Measurements from ENCODE around the gene SLF1. TPM values are rescaled to one million over a fixed set of nuclear protein-coding genes. Genes with fewer than 3 reads are reported as not detected.
A peak's percentile ranks its signal among the peaks of the same experiment; 100 is the strongest.

Gene SLF1
- total RNA-seq, 1 donor from 2014 or later = 7.4 TPM

DNA sequence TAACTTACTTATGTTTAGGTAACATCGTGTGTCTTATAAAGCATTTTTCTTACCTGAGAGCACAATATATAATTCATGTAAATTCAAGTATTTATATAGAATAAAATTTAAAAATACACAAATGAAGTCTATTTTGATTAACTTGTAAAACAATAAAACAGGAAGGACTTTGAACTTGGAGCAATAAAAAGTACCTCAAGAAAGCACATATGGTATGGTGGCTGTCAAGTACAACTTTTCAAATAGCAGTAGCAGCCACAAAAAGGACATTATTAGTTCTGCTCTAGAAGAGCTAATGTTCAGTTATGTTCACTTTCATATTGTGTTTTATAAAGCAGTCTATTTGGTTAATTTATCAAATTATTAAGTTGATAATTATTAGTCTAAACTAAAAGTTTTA lies 31.4 kb downstream of the SLF1 start:
- ATAC-seq = no peak
- intact Hi-C loops (cut with DNase I) = no loop called here
- no peak for DNase-seq (ENCODE audit: missing footprints)

DNA sequence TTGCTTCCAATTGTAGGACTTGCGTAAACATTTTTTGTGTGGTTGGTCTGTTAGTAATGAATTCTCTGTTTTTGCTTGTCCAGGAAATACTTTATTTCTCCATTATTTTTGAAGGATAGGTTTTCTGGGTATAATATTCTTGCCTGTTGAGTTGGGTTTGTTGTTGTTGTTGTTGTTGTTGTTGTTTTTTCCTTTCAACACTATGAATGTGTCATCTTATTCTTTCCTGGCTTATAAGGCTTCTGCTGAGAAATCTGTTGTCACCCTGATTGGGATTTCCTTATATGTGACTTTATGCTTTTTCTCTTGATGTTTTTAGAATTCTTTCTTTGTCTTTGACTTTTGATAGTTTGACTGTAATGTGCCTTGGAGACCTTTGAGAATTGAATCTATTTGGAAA lies 39.8 kb downstream of the SLF1 start:
- intact Hi-C loops (cut with DNase I) = no loop called here
- DNase-seq (ENCODE audit: missing footprints) (no peak), ATAC-seq (no peak)

DNA sequence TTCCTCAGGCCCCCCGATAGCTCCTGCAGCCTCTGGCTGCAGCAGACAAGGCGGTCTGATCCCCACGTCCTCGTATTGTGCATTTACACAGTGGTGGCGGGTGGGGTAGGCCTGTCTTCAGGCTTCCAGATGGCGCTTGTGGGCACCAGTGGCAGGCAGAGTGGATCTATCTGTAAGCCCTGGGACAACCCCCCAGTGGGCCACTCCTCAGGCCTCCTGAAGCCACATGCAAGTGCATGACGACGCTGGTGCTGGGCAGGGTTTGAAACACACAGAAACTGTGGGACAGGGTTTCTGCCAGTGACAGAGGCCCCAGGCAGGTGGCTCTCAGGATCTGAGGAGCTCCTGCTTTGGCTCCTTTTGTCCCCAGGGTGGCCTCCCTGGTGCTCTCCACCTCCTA lies 42.0 kb downstream of the SLF1 start:
- no peak for ATAC-seq
- no peak for DNase-seq (ENCODE audit: missing footprints)
- intact Hi-C loops (cut with DNase I) = no loop called here

DNA sequence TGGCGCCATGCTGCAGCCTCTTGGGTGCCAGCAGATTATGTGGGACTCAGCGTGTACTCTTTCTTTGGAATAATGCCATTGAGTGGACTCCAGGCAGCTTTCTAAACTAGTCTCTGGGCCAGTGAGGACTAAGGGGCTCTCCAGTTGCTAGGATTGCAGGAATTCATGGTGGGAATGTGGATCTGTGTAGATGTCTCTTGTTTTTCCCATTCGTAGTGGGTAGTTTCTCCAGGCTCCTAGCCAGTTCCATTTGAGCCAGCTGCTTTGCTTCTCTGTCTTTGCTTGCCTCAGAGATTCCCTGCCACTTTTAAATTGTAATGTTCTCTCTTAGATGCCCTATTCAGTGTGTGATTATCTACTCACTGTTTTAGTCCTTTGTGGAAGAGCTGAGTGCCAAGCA lies 42.6 kb downstream of the SLF1 start:
- no peak for ATAC-seq

DNA sequence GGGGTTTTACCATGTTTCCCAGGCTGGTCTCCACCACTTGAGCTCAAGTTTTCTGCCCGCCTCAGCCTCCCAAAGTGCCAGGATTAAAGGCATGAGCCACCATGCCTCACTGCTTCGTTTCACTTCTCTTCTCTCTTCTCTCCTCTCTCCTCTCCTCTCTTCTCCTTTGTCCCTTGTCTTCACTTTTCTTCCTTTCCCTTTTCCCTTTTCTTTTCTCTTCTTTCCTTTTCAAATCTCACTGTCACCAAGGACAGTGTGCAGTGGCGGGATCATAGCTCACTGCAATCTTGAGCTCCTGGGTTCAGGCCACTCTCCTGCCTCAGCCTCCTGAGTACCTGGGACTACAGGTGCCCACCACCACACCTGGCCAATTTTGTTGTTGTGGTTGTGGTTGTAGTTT lies 49.5 kb downstream of the SLF1 start:
- DNase-seq (ENCODE audit: missing footprints) (no peak), ATAC-seq (no peak)
- intact Hi-C loops (cut with DNase I) = no loop called here

More for the DNA sequence above, 42.6 kb downstream of the SLF1 start:
- intact Hi-C loops (cut with DNase I) = no loop called here
- no peak for DNase-seq (ENCODE audit: missing footprints)

DNA sequence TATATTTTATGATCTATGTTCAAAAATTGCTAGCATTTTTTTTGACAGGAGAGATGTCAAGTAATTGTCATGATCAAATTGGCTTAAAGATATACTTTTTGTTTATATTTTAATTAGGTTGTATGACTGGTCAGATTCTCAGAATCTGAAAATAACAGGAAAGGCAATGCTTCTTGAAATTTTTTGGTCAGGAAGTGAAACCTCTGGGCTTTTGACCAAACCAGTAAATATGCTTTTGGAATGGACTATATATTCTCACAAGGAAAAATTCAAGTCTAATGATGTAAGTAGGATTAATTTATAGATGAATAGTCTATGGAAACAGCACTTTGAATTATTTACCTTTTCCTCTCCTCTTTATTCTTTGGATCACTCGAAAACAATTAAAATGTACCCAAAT lies 52.3 kb downstream of the SLF1 start:
- DNase-seq (ENCODE audit: missing footprints) (no peak), ATAC-seq (no peak)
- intact Hi-C loops (cut with DNase I) = no loop called here

DNA sequence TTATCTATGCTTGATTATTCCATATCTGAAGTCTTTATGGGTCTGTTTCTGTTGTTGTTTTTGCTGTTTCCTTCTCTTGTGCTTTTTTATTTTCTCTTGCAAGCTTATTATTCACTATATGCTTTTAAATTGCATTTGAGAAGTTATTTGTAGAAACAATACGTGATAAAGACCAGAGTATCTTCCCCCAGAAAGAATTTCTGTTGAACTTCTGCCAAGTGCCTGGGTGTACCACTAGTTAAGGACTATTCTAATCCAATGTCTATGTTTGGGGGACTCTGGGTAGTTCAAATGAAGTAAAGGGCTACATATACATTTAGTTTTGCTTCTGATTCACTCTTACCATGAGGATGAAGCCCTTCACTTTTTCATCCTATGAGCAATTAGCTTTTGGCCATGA lies 54.3 kb downstream of the SLF1 start:
- DNase-seq (ENCODE audit: missing footprints) (no peak), ATAC-seq (no peak)
- intact Hi-C loops (cut with DNase I) = no loop called here

DNA sequence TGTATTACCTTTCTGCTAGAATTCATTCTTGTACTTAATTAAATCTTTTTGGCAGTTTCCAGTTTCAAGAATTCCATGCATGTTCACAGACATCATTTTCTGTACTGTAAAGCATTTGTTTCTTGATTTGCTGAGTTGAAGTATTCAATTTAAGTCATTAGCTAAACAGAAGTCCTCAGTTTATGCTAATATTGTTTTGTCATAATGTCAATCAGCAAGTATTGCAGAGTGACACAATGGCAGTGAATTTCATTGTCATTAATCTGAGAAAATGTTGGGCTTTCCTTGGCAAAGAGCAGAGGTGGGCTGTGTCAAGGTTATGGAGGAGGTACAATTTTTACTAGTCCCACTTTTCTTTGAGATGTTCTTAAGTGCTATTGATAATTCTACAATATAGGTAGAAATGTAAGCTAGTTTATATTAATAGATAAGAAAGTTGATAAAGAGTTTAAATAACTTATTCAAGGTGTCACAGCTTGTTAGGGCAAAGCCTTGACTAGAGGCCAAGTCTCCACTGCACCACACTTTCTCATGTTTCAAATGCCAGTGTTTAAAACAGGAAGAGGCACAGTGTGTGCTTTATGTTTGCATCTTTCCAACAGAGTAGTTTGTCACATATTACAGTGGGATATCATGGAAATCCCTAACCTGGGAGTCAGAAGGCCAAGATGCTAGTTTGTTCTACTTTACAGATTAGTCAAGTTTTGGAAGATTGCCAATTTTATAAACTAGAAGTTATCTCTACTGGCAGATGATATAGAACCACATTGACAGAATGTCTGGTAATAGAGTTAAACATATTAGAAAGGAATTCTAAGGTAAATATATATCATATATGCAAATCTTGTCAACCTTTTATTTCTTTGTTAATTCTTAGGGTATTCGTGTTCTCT lies 56.3 kb downstream of the SLF1 start:
- ATAC-seq = no peak
- no peak for DNase-seq (ENCODE audit: missing footprints)
- intact Hi-C loops (cut with DNase I) = no loop called here

DNA sequence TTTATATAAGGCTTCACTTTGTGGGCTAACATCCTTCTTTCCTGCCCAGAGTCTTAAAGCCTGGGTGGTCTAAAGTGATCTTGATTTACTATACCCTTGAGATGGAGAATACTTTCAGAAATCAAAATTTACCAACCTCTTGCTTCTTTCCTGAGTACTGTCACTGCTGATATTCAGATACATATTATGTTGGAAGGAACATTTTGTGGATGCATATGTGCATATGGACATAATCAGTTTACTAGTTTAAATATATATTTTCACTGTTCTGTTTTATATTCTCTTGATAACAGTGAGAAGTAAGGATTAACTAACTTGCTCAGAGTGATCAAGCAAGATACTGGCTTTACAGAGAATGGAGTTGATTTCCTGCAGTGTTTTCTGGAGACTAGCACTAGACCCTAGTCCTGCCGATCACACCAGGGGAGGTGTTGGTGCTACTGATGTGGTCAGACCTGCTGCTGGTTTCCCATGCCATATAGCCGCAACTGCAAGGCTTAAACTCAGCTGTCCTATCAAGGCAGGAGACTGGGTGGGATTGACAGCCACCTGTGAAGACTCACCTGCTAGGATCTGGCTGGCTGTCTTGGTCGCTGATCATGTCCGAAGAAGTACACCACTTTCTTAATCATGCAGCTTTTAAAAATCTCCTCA lies 57.6 kb downstream of the SLF1 start:
- no peak for ATAC-seq
- peak; percentile 2 for DNase-seq (ENCODE audit: missing footprints)
- intact Hi-C loops (cut with DNase I) = no loop called here

DNA sequence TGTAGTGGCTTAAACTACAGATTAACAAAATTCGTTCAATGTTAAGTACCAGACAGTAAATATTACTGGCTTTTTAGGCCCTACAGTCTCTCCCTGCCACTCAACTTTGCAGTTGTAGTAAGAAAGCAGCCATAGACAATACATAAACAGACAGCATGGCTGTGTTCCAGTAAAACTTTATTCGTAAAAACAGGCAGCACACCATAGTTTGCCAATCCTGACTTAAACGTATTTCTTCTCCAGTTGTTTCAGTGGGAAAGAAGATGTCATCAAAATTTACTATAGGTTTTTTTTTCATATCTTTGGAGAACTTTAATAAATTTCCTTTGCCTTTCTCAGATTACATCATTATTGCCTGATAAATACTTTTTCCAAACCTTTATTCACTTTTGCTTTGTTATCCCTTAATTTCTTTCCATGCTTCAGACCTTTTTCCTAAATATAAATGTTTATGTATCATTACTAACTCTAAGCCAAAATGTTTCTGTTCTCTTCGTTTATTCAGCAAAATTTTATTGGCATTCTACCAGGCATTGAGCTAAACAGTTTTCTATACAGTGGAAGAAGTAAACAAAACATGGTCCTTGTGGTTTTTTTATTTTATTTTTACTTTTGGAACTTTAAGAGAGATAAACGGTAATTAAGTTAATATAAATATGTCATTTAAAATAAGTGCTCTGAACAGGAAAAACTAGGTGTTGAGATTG lies 64.5 kb downstream of the SLF1 start:
- no peak for ATAC-seq
- intact Hi-C loops (cut with DNase I) = no loop called here
- DNase-seq (ENCODE audit: missing footprints) = no peak

DNA sequence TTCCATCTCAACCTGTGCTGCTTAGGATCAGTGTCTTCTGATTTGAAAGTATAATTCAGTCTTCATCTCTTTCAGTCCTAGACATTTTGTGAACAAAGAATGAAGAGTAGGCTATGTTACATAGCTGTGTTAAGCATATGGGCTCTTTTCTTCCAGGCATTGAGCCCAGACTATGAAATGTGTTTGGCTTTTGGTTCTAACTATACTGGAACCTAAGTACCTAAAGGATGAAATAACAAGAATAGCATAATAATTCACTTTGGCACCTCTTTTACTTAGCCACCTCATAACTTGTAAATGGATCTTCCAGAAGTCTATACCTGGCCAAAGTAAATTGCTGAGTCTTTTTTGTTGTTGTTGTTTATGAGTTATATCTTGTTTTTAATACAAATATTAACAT lies 71.4 kb downstream of the SLF1 start:
- intact Hi-C loops (cut with DNase I) = loop anchor here (5.0 kb wide), 1 partner anchor 163 kb away; no protein-coding TSS in a partner anchor
- ATAC-seq (no peak), DNase-seq (ENCODE audit: missing footprints) (no peak)

DNA sequence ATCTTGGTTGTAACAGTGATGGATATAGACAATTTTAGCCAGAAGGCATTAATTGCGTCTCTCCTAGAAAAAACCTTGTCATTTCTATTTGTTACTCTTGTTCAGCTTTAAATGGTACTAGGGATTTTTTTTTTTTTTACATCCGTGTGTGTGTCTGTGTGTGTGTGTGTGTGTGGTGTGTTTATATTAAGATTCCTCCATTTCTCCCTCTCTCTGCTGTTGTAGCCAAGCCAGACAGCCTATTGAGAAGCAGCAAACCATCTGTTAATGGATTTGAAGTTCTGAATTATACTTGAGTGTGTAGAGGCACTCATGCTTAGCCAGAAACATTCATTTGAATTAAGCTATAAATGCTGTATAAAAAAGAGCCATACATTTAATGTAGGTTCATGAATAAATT lies 72.3 kb downstream of the SLF1 start:
- ATAC-seq (no peak), DNase-seq (ENCODE audit: missing footprints) (no peak)
- intact Hi-C loops (cut with DNase I) = loop anchor here (5.0 kb wide), 1 partner anchor 163 kb away; no protein-coding TSS in a partner anchor

DNA sequence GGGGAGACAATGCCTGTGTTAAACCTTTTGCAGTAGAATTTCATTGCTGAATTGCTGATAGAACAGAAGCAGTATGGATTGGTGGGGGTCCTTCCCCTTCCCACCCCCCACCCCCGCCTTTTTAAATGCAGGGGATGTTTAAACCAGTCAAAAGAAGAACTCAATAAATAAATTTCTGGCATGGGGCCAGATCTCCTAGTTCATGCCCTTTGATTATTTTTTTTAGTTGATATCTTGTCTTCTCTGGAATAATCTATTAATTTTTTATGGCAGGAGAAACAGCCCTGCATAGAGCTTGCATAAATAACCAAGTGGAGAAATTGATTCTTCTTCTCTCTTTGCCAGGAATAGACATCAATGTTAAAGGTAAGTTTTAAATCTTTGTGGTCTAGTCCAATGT lies 72.8 kb downstream of the SLF1 start:
- intact Hi-C loops (cut with DNase I) = loop anchor here (5.0 kb wide), 1 partner anchor 164 kb away; no protein-coding TSS in a partner anchor

DNA sequence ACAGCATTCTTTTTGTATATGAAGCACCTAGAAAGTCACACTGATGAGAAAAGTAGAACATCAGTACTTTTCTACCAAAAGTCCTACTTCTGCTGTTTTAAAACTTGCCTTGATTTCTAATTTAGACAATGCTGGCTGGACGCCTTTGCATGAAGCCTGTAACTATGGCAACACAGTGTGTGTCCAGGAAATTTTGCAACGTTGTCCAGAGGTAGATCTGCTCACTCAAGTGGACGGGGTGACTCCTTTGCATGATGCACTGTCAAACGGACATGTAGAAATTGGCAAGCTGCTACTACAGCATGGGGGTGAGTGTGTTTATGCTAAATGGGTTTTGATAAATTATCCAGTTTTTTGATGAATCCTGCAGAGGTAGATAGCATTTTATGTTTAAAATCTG lies 73.5 kb downstream of the SLF1 start:
- ATAC-seq (no peak), DNase-seq (ENCODE audit: missing footprints) (no peak)
- intact Hi-C loops (cut with DNase I) = loop anchor here (5.0 kb wide), 1 partner anchor 165 kb away; no protein-coding TSS in a partner anchor

More for the DNA sequence above, 72.8 kb downstream of the SLF1 start:
- DNase-seq (ENCODE audit: missing footprints) = no peak
- ATAC-seq = no peak

DNA sequence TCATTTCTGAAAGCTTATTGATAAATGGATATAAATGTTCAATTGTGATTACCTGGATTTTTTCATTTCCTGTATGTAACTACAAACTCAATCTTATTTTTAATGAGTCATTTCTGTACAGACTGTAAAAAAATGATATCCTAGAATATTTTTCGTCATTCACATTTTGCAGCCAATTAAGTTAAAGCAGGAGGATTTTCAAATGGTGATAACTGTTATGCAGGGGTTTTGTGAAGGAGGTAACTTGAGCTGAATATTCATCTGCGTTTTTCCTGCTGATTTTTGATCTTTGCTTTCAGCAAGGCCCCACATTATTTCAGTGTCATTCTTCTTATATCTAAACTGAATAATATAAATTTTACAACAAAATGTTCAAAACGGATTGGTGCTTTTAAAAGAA lies 74.1 kb downstream of the SLF1 start:
- DNase-seq (ENCODE audit: missing footprints) (no peak), ATAC-seq (no peak)
- intact Hi-C loops (cut with DNase I) = loop anchor here (5.0 kb wide), 1 partner anchor 165 kb away; no protein-coding TSS in a partner anchor

DNA sequence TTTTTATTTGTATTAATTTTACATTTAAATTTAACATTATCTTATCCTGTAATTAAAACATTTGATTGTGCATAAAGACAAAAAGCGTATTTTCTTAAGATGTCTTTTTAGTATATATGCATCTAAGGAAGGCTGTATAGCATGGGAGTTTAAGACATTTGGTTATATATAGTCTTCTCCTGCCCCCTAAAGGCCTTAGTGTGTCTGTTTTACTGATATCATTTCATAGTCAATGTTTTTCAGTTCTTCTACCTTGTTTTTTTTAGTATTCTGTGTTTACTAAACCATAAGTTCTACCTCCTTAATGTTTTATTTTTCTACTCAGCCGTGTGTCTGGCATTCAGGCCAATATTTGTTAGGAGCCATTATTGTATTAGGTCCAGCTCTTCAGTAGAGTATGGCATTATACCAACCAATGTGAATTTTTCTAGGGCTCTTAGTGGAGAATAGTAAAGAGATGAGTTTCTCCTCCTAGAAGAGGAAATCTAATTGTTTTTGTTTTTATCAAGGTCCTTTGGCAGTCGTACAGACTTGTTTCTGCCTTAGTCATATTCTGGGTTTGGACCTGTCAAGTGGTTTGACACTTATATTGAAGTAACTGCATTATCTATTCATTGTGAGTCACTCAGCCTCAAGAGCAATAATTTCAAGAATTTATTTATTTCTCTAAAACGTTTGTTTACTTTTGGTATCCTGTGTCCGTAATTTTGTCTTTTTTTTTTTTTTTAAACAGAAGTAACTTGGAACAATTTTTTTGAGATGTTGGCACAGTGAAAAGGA lies 74.8 kb downstream of the SLF1 start:
- ATAC-seq = peak; percentile 46
- intact Hi-C loops (cut with DNase I) = loop anchor here (5.0 kb wide), 1 partner anchor 166 kb away; no protein-coding TSS in a partner anchor
- no peak for DNase-seq (ENCODE audit: missing footprints)

DNA sequence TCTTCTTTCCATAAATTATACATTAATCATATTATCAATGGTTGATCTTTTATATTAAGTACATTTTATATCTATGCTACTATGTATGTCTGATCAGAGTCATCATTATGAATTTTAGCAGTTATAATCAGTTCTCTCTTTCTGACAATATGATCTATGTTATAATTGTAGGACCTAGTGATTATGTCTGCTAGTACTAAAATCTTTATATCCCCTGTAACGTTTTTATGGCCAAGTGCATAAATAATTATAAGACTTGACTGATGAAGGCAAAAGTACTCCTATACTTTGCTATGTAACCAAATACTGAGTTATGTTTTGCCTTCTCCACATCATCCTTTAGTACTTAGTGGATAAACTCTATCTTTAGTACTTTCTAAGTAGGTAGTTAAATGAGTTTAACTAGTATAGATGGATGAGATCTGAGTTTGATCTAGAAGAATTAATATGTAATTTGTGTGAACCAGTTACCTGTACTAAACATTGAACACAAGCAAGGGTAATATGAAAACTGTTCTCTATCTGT lies 75.4 kb downstream of the SLF1 start:
- no peak for DNase-seq (ENCODE audit: missing footprints)
- ATAC-seq = no peak
- intact Hi-C loops (cut with DNase I) = loop anchor here (5.0 kb wide), 1 partner anchor 167 kb away; no protein-coding TSS in a partner anchor

DNA sequence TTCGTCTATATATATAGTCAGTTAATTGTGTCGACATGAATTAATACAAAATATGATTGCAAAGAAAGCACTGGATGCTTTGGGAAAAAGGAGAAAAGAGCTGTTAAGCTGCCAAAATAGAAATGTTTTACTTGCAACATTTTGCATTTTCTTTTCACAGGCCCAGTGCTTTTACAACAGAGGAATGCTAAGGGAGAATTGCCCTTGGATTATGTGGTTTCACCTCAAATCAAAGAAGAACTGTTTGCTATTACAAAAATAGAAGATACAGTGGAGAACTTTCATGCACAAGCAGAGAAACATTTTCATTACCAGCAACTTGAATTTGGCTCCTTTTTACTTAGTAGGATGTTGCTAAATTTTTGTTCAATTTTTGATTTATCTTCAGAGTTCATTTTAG lies 76.2 kb downstream of the SLF1 start:
- DNase-seq (ENCODE audit: missing footprints) = no peak
- ATAC-seq = no peak
- intact Hi-C loops (cut with DNase I) = loop anchor here (5.0 kb wide), 1 partner anchor 167 kb away; no protein-coding TSS in a partner anchor

All from Right ventricle myocardium inferior (tissue), 1 donor.